SK-N-MC (cell line): Measurements from ENCODE around the gene ZMIZ1.

Experiments used
- EZH2 ChIP-seq: fragments of 200-600 bp; sonication (generic); IDR thresholded peaks from one replicate; pipeline ENCODE4 v1.6.1; 2017; ENCODE audit warnings: antibody characterized with exemption
- POLR2AphosphoS5 ChIP-seq: IDR thresholded peaks from 2 replicates; pipeline ENCODE4 v1.6.1; 2012; ENCODE audit warnings: mild to moderate bottlenecking, low read depth, low read length, borderline replicate concordance

- TF ChIP-seq POLR2AphosphoS5 = no peak
- TF ChIP-seq EZH2 = no peak
These were observed 8.9 kb downstream of the ZMIZ1 start for GRCh38 chr10:79077488-79078173.
